A549 (cell line): ENCODE results near the gene KCNG1.

ENCODE experiments used
- CBX8 ChIP-seq: fragments of 200-600 bp; sonication (generic); IDR thresholded peaks from 2 replicates; pipeline ENCODE4 v1.6.1; 2016
- CHD2 ChIP-seq: fragments of 150-350 bp; IDR thresholded peaks from 2 replicates; pipeline ENCODE4 v1.6.1; 2014; ENCODE audit warnings: low read length; ENCODE audit not compliant: partially characterized antibody
- EP300 ChIP-seq, 2 experiments: fragments of >200 bp; sonication (Bioruptor Twin); formaldehyde crosslinking; IDR thresholded peaks; 2 replicates in 1 of 2; 3 replicates in 1 of 2; pipeline ENCODE4 v1.6.1; 2016 to 2017
- ESRRA ChIP-seq: fragments of 150-350 bp; IDR thresholded peaks from 2 replicates; pipeline ENCODE4 v1.6.1; 2014; ENCODE audit warnings: mild to moderate bottlenecking, low read length, borderline replicate concordance
- HOXB5 ChIP-seq: fragments of 250-450 bp; sonication (Bioruptor Pico); IDR thresholded peaks from 2 replicates; pipeline ENCODE4 v1.5.0; 2020; ENCODE audit warnings: mild to moderate bottlenecking, moderate library complexity
- JUN ChIP-seq, 2 experiments: fragments of >200 bp; sonication (Bioruptor Twin); formaldehyde crosslinking; IDR thresholded peaks; 2 replicates in 1 of 2; 3 replicates in 1 of 2; pipeline ENCODE4 v1.6.1; 2016 to 2017
- JUNB ChIP-seq: fragments of >200 bp; sonication (Bioruptor Twin); formaldehyde crosslinking; IDR thresholded peaks from 2 replicates; pipeline ENCODE4 v1.6.1; 2016
- NR3C1 ChIP-seq: fragments of >200 bp; sonication (Bioruptor Twin); formaldehyde crosslinking; IDR thresholded peaks from 3 replicates; pipeline ENCODE4 v1.6.1; 2017
- TF ChIP-seq, protein P1 (sequence below): fragments of >200 bp; sonication (Bioruptor Twin); formaldehyde crosslinking; IDR thresholded peaks from 3 replicates; pipeline ENCODE4 v1.5.1; 2016
- TF ChIP-seq, protein P2 (sequence below): fragments of 250-450 bp; sonication (Bioruptor Pico); IDR thresholded peaks from 2 replicates; pipeline ENCODE4 v1.5.0; 2020; ENCODE audit warnings: low read depth, mild to moderate bottlenecking, moderate library complexity

DNA sequence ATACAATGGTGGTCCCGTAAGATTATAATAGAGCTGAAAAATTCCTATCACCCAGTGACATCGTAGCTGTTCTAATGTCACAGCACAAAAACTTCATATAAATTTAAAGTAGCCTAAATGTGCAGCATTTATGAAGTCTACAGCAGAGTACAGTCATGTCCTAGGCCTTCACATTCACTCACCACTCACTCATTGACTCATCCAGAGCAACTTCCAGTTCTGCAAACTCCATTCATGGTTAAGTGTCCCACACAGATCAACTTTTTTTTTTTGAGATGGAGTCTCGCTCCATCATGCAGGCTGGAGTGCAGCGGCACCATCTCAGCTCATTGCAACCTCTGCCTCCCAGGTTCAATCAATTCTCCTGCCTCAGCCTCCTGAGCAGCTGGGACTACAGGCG, 20.9 kb upstream of the KCNG1 start:
- no peak for TF ChIP-seq NR3C1
- TF ChIP-seq HOXB5 (CRISPR knock-in tag): no peak
- TF ChIP-seq, protein P1, sequence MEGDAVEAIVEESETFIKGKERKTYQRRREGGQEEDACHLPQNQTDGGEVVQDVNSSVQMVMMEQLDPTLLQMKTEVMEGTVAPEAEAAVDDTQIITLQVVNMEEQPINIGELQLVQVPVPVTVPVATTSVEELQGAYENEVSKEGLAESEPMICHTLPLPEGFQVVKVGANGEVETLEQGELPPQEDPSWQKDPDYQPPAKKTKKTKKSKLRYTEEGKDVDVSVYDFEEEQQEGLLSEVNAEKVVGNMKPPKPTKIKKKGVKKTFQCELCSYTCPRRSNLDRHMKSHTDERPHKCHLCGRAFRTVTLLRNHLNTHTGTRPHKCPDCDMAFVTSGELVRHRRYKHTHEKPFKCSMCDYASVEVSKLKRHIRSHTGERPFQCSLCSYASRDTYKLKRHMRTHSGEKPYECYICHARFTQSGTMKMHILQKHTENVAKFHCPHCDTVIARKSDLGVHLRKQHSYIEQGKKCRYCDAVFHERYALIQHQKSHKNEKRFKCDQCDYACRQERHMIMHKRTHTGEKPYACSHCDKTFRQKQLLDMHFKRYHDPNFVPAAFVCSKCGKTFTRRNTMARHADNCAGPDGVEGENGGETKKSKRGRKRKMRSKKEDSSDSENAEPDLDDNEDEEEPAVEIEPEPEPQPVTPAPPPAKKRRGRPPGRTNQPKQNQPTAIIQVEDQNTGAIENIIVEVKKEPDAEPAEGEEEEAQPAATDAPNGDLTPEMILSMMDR: no peak
- TF ChIP-seq JUN (IDR thresholded peaks at IDR 0.05): no peak
- TF ChIP-seq EP300 (IDR thresholded peaks at IDR 0.05): no peak
- TF ChIP-seq CBX8: no peak
- no peak for TF ChIP-seq CHD2
- TF ChIP-seq, protein P2, sequence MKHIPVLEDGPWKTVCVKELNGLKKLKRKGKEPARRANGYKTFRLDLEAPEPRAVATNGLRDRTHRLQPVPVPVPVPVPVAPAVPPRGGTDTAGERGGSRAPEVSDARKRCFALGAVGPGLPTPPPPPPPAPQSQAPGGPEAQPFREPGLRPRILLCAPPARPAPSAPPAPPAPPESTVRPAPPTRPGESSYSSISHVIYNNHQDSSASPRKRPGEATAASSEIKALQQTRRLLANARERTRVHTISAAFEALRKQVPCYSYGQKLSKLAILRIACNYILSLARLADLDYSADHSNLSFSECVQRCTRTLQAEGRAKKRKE (CRISPR knock-in tag): no peak
- no peak for TF ChIP-seq JUNB
- no peak for TF ChIP-seq ESRRA
